Inferior parietal cortex (tissue), 1 donor: ENCODE measurements around the gene HES6.

Source experiments
- DNase-seq: peaks from one replicate; pipeline ENCODE4 v3.0.0-alpha.2; 2016; ENCODE audit errors: extremely low spot score

The HES6 gene

GRCh38 chr2:238254095-238254723 lies 14.4 kb upstream of the HES6 start:
- no peak for DNase-seq

- DNase-seq = no peak
Observed at GRCh38 chr2:238252766-238253630, 13.2 kb upstream of the HES6 start.

DNA sequence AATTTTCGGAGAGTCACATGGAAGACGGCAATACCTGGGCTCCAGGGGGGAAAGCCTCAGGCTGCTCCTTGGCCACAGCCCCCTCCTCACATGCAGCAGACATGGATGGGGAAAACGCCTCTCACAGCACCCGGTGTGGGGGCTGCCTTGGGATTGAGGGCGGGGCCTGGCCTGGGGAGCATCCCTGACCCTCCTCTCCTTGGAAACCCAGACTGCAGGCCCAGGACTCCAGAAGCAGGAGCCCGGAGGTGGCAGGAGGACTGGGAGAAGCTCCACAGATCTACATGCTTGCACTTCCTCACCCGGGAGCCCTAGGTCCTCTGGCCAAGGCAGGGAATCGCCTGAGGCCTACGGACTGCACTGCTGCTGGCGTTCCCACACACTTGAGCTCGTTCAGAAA lies 12.1 kb upstream of the HES6 start:
- no peak for DNase-seq

- DNase-seq = no peak
Observed at GRCh38 chr2:238251331-238251730, 11.5 kb upstream of the HES6 start.

DNA sequence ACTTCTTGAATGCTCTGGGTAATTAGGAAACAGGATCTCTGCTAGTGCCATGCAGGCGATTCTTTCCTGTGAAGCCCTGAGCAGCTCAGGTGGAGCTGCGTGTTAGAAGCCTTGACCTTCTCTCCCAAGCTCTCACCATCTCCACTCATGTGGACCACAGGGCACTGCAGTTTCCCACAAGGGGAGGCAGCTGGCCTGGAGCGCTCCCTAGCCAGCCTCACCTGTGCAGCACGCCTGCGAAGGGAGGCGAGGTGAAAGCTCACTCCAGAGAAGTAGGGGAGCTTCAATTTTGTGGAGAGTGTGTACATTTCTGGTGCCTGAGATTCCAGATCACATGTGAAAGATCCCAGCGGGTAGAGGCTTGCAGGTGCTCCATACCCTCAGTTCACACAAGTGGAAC lies 11.1 kb upstream of the HES6 start:
- no peak for DNase-seq

- no peak for DNase-seq
Observed at GRCh38 chr2:238247841-238248453, 8.1 kb upstream of the HES6 start.

GRCh38 chr2:238247002-238247822 lies 7.4 kb upstream of the HES6 start:
- DNase-seq = no peak

DNA sequence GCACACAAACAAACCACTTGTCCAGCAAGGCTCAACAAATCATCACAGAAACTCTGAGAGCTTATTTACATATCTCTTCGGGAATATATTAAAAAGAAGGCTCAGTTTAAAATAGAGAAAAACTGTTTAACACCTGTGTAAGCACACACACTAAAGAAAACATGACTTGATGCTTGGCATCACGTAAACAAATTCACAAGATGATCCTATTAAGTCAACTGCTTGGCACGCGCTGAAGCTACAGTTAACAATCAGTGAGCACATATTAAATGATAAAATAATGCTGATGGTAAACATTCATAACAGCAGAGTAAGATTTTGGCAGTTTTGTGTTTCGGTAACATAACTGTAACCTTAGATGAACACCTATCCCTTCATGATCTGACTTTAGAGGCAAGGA lies 4.3 kb upstream of the HES6 start:
- DNase-seq = no peak

DNA sequence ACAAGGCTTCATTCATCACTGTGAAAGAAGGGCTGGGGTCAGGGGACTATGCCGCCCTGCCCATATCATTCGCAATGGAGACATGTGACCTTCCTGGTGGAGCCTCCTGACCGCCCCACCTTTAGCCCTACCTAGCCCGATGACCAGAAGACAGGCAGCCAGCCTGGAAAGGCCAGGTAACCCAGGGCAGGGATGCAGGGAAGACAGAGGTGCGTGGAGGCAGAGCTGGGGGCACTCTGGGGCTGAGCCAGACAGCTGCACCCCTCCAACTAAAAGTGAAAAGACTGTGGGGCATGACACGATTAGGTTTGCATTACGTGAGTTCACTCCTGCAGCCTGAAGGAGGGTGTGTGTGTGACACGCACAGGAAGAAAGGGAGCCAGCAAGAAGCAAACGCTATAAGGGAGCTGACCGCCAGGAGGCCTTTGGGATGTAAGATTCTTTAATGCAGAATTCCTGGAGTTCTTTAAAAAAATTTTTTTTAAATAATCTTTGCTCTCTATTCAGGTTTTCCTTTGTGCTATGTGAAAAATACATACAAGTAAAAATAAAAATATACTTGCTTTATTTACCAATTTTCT lies 3.7 kb upstream of the HES6 start:
- no peak for DNase-seq

DNA sequence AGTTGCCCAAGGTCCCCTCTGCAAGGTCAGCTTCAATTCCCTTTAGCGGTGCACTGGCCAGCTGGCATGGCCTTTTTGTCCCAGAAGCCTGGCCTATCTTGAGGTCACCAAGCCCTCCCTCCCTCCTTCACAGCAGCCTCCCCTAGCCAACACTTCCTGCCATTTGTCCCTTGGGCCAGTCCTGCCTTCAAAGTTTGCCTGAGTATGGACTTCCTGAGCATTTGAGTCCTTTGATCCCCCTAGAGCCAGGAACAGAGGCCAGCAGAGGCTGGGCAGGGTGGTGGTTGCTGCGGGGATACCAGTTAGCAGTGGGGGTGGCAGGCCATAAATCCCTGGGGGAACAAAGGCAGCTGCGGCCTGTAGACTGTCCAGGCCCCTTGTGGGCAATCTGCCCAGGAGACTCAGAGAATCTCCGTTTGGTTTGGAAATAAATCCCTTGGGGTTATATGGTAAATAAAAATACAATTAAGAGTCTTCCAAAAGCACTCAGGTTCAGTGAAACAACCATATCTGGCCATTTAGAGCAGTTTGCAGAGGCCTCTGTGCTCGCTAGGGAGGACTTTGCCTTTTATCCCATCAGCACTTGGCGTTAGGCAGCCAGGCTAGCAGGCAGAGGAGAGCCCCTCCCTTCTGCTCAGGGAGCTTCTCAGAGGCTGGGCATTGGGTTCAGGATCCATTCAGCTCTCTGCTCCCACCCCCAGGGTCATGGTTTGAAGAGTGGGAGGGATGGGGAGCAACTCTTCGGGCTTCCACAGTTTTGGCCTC lies 3.1 kb upstream of the HES6 start:
- DNase-seq = no peak

DNA sequence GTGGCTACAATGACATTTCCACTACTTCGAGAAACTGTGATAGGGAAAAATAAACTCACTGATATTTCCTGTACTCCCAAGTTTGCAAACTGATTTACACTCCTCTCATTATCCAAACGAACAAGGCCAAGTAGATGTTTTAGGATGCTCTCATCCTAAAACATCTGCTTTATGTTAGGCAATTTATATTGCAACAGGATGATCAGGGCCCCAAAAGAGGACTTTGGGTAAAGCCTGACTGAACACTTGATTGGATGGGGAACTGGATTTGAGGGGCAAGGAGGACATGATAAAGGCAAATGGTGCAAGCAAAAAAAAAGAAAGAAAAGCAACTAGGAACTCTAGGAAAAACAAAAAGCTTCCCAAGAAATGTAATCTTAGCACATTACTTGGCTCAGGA lies 2.1 kb upstream of the HES6 start:
- DNase-seq = no peak

- no peak for DNase-seq
Observed at GRCh38 chr2:238240757-238241711, 1.2 kb upstream of the HES6 start.

GRCh38 chr2:238239543-238239862 lies 335 bp downstream of the HES6 start:
- no peak for DNase-seq

GRCh38 chr2:238238766-238239542 lies 884 bp downstream of the HES6 start:
- DNase-seq = no peak

GRCh38 chr2:238238311-238238765 lies 1.5 kb downstream of the HES6 start:
- no peak for DNase-seq

GRCh38 chr2:238237431-238238135 lies 2.3 kb downstream of the HES6 start:
- DNase-seq = no peak

DNA sequence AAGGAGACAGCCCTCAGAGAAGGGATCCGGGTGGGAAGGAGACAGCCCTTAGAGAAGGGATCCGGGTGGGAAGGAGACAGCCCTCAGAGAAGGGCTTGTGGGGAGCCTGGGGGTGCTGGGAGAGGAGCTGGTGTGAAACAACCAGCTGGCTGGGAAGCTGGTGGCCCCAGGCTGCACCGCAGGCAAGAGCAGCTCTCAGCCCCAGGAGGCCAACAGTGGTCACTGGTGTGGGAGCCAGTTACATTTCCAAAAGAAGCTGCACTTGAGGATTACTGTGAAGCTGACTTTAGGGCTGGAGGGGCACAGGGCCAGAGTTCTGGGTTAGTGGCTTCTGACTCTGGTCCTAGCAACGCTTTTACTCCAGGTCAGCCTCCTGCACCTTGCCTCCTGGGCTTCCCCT lies 3.3 kb downstream of the HES6 start:
- no peak for DNase-seq

- no peak for DNase-seq
Observed at GRCh38 chr2:238235856-238236255, 4.0 kb downstream of the HES6 start.
